GM15510 (cell line): ENCODE measurements around the gene ZBTB7C.

Source experiments
- POLR2A ChIP-seq: IDR thresholded peaks from 3 replicates; pipeline ENCODE4 v1.6.1; 2011; ENCODE audit warnings: borderline replicate concordance; ENCODE audit not compliant: insufficient read length; ENCODE audit errors: extremely low read depth

The ZBTB7C gene

GRCh38 chr18:48122376-48122775 is 286.8 kb downstream of the ZBTB7C start:
- no peak for TF ChIP-seq POLR2A

GRCh38 chr18:48121752-48122151 is 287.4 kb downstream of the ZBTB7C start:
- no peak for TF ChIP-seq POLR2A

- TF ChIP-seq POLR2A, result no peak
These were observed 290.0 kb downstream of the ZBTB7C start for GRCh38 chr18:48119204-48119603.

- TF ChIP-seq POLR2A, result no peak
These were observed 292.1 kb downstream of the ZBTB7C start for GRCh38 chr18:48116873-48117630.

GRCh38 chr18:48116017-48116416 is 293.2 kb downstream of the ZBTB7C start:
- no peak for TF ChIP-seq POLR2A

- TF ChIP-seq POLR2A, result no peak
These were observed 295.5 kb downstream of the ZBTB7C start for GRCh38 chr18:48113691-48114090.

GRCh38 chr18:48111587-48111986 is 297.6 kb downstream of the ZBTB7C start:
- no peak for TF ChIP-seq POLR2A

- TF ChIP-seq POLR2A, result no peak
These were observed 298.4 kb downstream of the ZBTB7C start for GRCh38 chr18:48110797-48111196.

- no peak for TF ChIP-seq POLR2A
These were observed 299.2 kb downstream of the ZBTB7C start for GRCh38 chr18:48109961-48110493.

- TF ChIP-seq POLR2A, result no peak
These were observed 301.0 kb downstream of the ZBTB7C start for GRCh38 chr18:48108136-48108535.

- TF ChIP-seq POLR2A, result no peak
These were observed 302.0 kb downstream of the ZBTB7C start for GRCh38 chr18:48106976-48107781.

- no peak for TF ChIP-seq POLR2A
These were observed 302.7 kb downstream of the ZBTB7C start for GRCh38 chr18:48106498-48106897.

- no peak for TF ChIP-seq POLR2A
These were observed 303.9 kb downstream of the ZBTB7C start for GRCh38 chr18:48105317-48105716.

GRCh38 chr18:48104705-48105104 is 304.5 kb downstream of the ZBTB7C start:
- TF ChIP-seq POLR2A, result no peak

- no peak for TF ChIP-seq POLR2A
These were observed 308.5 kb downstream of the ZBTB7C start for GRCh38 chr18:48100651-48101165.
